BLaER1 (cell line): ENCODE measurements around the gene IL17F.
A peak's percentile ranks its signal among the peaks of the same experiment; 100 is the strongest.

ENCODE experiments used
- H3K27ac ChIP-seq: shearing (Covaris generic); formaldehyde crosslinking; 2 replicates; pipeline ENCODE4 v1.8.1; 2022
- H3K27me3 ChIP-seq: shearing (Covaris generic); formaldehyde crosslinking; 2 replicates; pipeline ENCODE4 v1.8.1; 2022
- H3K36me3 ChIP-seq: shearing (Covaris generic); formaldehyde crosslinking; 2 replicates; pipeline ENCODE4 v1.8.1; 2022
- H3K4me1 ChIP-seq: shearing (Covaris generic); formaldehyde crosslinking; 2 replicates; pipeline ENCODE4 v1.8.1; 2022
- H3K4me2 ChIP-seq: shearing (Covaris generic); formaldehyde crosslinking; 2 replicates; pipeline ENCODE4 v1.8.1; 2022
- H3K4me3 ChIP-seq: shearing (Covaris generic); formaldehyde crosslinking; 2 replicates; pipeline ENCODE4 v1.8.1; 2022
- H3K9ac ChIP-seq: shearing (Covaris generic); formaldehyde crosslinking; 2 replicates; pipeline ENCODE4 v1.8.1; 2022
- H3K9me3 ChIP-seq: shearing (Covaris generic); formaldehyde crosslinking; 2 replicates; pipeline ENCODE4 v1.8.1; 2022
- H4K20me1 ChIP-seq: shearing (Covaris generic); formaldehyde crosslinking; 2 replicates; pipeline ENCODE4 v1.8.1; 2022
- Cebpa-rat ChIP-seq: shearing (Covaris generic); IDR thresholded peaks from 2 replicates; pipeline ENCODE4 v1.8.1; 2022

The IL17F gene

GRCh38 chr6:52276130-52276529, 31.8 kb upstream of the IL17F start:
- peaks cover 100% of the 10 kb centered on the region for H3K36me3 ChIP-seq
- no peak overlapping the region for H3K4me2 ChIP-seq
- H3K4me1 ChIP-seq: peaks cover 12% of the 10 kb centered on the region

GRCh38 chr6:52271852-52272460, 27.7 kb upstream of the IL17F start:
- no peaks in the 10 kb centered on the region for H3K4me1 ChIP-seq
- no peak overlapping the region for H3K27ac ChIP-seq
- H3K9me3 ChIP-seq: no peaks in the 10 kb centered on the region
- H3K4me2 ChIP-seq: no peak overlapping the region
- H3K4me3 ChIP-seq: no peak overlapping the region
- H3K36me3 ChIP-seq: peaks cover 100% of the 10 kb centered on the region
- TF ChIP-seq Cebpa-rat: no peak
- H4K20me1 ChIP-seq: peaks cover 59% of the 10 kb centered on the region
- H3K9ac ChIP-seq: no peak overlapping the region
- no peaks in the 10 kb centered on the region for H3K27me3 ChIP-seq

More at GRCh38 chr6:52276130-52276529, 31.8 kb upstream of the IL17F start:
- H4K20me1 ChIP-seq: peaks cover 89% of the 10 kb centered on the region
- no peaks in the 10 kb centered on the region for H3K27me3 ChIP-seq
- no peaks in the 10 kb centered on the region for H3K9me3 ChIP-seq
- no peak overlapping the region for H3K27ac ChIP-seq
- H3K4me3 ChIP-seq: no peak overlapping the region
- no peak for TF ChIP-seq Cebpa-rat
- no peak overlapping the region for H3K9ac ChIP-seq

DNA sequence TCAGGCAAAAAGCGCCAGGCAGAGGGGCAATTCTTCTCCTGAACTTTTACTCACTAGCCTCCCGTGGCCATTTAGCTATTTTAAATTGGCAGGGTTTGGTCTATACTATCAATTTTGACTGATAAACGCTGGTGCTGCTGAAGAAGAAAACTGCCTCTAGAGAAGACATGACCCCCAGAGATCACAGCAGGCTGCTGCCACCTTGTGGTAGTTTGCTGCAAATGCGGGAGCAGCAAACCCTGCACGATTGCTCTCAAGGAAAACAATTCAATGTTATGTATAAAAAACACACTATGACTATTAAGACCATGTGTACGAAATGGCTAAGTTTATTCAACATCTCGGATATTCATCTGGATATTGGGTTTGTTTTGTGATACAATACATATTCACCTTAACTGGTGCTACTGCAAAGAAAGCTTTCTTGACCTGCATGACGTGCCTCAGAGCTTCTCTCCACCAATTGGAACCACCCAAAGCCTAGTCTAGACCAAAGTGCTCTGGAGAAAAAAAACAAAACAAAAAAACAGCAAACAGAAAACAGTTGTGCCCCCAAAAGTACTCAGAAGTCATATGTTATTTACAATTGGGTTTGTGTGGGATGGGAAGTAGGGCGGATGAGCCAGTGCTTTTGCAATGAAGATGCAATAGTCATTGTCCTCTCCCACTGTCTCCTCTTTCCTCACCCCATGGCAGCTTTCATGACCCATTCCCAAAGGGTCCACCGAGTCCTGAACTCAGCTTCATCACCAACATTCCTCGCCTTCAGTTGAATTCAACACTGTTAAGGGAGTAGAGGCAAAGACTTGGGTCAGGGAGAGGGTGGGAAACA, 19.6 kb upstream of the IL17F start:
- Histone ChIP-seq H3K36me3 (peaks cover 92% of the 10 kb centered on the region), H3K27me3 (no peaks in the 10 kb centered on the region), H3K4me2 (0 out of 2 replicates have a peak overlapping the region, but pooled peaks have one; percentile 7), H3K4me3 (no peak overlapping the region), H4K20me1 (peaks cover 20% of the 10 kb centered on the region; the same call in 1 of the 2 replicates), H3K9ac (no peak overlapping the region), H3K27ac (no peak overlapping the region), H3K9me3 (no peaks in the 10 kb centered on the region), H3K4me1 (peaks cover 11% of the 10 kb centered on the region)
- TF ChIP-seq Cebpa-rat: no peak

GRCh38 chr6:52262620-52263344, 18.5 kb upstream of the IL17F start:
- TF ChIP-seq Cebpa-rat: no peak
- Histone ChIP-seq H4K20me1 (peaks cover 18% of the 10 kb centered on the region; the same call in 1 of the 2 replicates), H3K4me1 (peaks cover 11% of the 10 kb centered on the region), H3K9ac (no peak overlapping the region), H3K27ac (peak overlapping the region; percentile 35; the same call in 1 of the 2 replicates), H3K27me3 (no peaks in the 10 kb centered on the region), H3K36me3 (peaks cover 80% of the 10 kb centered on the region), H3K9me3 (no peaks in the 10 kb centered on the region), H3K4me2 (peak overlapping the region; percentile 7; the same call in 1 of the 2 replicates), H3K4me3 (no peak overlapping the region)

GRCh38 chr6:52261229-52261628, 16.9 kb upstream of the IL17F start:
- Histone ChIP-seq H4K20me1 (peaks cover 12% of the 10 kb centered on the region; the same call in 1 of the 2 replicates), H3K4me1 (peaks cover 11% of the 10 kb centered on the region), H3K9me3 (no peaks in the 10 kb centered on the region), H3K4me3 (no peak overlapping the region), H3K4me2 (no peak overlapping the region), H3K9ac (no peak overlapping the region), H3K36me3 (peaks cover 65% of the 10 kb centered on the region), H3K27me3 (no peaks in the 10 kb centered on the region), H3K27ac (no peak overlapping the region)
- no peak for TF ChIP-seq Cebpa-rat

DNA sequence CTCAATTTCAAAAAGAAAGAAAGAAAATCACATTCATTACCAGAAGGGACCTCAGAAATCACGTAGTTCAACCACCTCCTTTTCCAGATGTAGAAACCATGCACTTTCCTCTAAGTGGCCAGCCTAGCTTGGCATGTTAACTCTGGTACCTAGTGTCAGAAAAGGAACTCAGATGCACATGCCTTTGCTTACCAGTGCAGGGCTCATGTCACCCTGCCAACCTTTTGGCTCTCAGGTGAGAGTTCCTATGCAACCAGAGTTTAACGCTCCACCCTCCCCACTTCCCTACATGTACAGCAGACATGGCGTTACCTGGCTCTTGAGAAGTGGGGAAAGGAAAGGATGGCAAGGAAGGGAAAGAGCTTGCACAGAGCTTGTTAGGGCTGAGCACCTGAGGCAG, 16.3 kb upstream of the IL17F start:
- Histone ChIP-seq H3K4me2 (no peak overlapping the region), H3K36me3 (peaks cover 59% of the 10 kb centered on the region)
- no peak for TF ChIP-seq Cebpa-rat

GRCh38 chr6:52255434-52255833, 11.1 kb upstream of the IL17F start:
- Histone ChIP-seq H3K27ac (no peak overlapping the region), H3K36me3 (peaks cover 8% of the 10 kb centered on the region), H3K9me3 (no peaks in the 10 kb centered on the region), H3K4me2 (no peak overlapping the region), H4K20me1 (no peaks in the 10 kb centered on the region), H3K9ac (no peak overlapping the region), H3K4me1 (no peaks in the 10 kb centered on the region), H3K4me3 (no peak overlapping the region), H3K27me3 (no peaks in the 10 kb centered on the region)
- TF ChIP-seq Cebpa-rat: no peak

More for the DNA sequence above, 16.3 kb upstream of the IL17F start:
- H3K27ac ChIP-seq: no peak overlapping the region
- peaks cover 12% of the 10 kb centered on the region; the same call in 1 of the 2 replicates for H4K20me1 ChIP-seq
- no peaks in the 10 kb centered on the region for H3K9me3 ChIP-seq
- no peaks in the 10 kb centered on the region for H3K27me3 ChIP-seq
- H3K4me3 ChIP-seq: no peak overlapping the region
- no peak overlapping the region for H3K9ac ChIP-seq
- peaks cover 11% of the 10 kb centered on the region for H3K4me1 ChIP-seq

GRCh38 chr6:52254731-52255378, 10.6 kb upstream of the IL17F start:
- Histone ChIP-seq H3K4me2 (no peak overlapping the region), H3K36me3 (peaks cover 2% of the 10 kb centered on the region; the same call in 1 of the 2 replicates), H3K9me3 (no peaks in the 10 kb centered on the region), H3K4me1 (no peaks in the 10 kb centered on the region), H3K27ac (no peak overlapping the region), H3K27me3 (no peaks in the 10 kb centered on the region), H4K20me1 (no peaks in the 10 kb centered on the region), H3K4me3 (no peak overlapping the region), H3K9ac (no peak overlapping the region)
- no peak for TF ChIP-seq Cebpa-rat

DNA sequence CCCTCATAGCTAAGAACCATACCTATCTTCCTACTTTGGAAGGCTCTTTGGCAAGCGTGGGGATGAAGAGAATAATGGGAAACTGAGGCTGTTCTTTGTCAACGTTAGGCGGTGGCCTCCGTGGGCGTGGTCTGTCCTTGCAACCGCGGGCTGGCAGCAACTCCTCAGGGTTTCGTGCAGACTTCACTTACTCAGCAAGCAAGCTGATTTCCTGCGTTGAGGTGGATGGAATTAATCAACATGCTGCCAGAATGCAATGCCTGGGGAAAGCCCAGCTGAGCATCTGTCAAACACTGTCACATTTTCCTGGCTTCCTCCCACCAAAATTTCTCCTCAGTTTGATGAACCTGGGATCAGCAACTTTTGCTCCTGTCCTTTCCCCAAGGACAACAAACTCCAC, 9.2 kb upstream of the IL17F start:
- Histone ChIP-seq H3K27me3 (no peaks in the 10 kb centered on the region), H3K36me3 (no peaks in the 10 kb centered on the region), H3K9ac (no peak overlapping the region), H3K4me1 (no peaks in the 10 kb centered on the region), H4K20me1 (no peaks in the 10 kb centered on the region), H3K9me3 (no peaks in the 10 kb centered on the region), H3K4me2 (no peak overlapping the region), H3K27ac (no peak overlapping the region), H3K4me3 (no peak overlapping the region)
- TF ChIP-seq Cebpa-rat: no peak
